B cell (primary cell): ENCODE measurements around the gene PHC2.

Experiments
- CTCF ChIP-seq: fragments of 200-600 bp; IDR thresholded peaks from one replicate; pipeline ENCODE4 v1.8.0; 2022; ENCODE audit warnings: antibody characterized with exemption, mild to moderate bottlenecking
- EZH2 ChIP-seq: IDR thresholded peaks from 2 replicates; pipeline ENCODE4 v1.6.1; 2012; ENCODE audit warnings: borderline replicate concordance, low read depth, mild to moderate bottlenecking, moderate library complexity, low read length; ENCODE audit not compliant: insufficient read depth, poor library complexity, severe bottlenecking

DNA sequence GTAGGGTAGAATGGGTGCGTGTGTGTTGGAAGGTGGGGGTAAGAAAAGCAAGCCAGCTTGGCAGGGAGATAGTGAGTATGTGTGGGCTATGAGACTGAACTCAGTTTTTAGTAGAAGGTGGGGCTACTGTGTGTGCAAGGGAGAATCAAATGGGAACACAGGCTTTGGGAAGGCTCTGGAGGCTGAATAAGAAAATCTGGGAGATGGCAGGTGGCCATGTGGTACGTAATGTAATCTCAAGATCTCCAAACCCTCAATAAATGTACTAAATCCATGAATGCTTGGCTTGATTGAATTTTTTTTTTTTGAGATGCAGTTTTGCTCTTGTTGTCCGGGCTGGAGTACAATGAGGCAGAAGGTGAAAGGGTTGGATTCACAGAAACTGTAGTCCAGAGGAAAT, 38.1 kb upstream of the PHC2 start:
- TF ChIP-seq CTCF (no peak), EZH2 (no peak)
